COR-L47 (cell line): Measurements from ENCODE around the gene LLGL2.

Source experiments
- DNase-seq: peaks from one replicate; lab custom pipeline; 2025; lab: John Stamatoyannopoulos, UW

Gene LLGL2

GRCh38 chr17:75614006-75614405 is 88.5 kb downstream of the LLGL2 start:
- DNase-seq: no peak

GRCh38 chr17:75614556-75615270 is 89.2 kb downstream of the LLGL2 start:
- no peak for DNase-seq

- DNase-seq: no peak
Observed at GRCh38 chr17:75615301-75615700, 89.8 kb downstream of the LLGL2 start.

GRCh38 chr17:75616521-75617122 is 91.1 kb downstream of the LLGL2 start:
- DNase-seq: no peak

GRCh38 chr17:75617218-75617617 is 91.7 kb downstream of the LLGL2 start:
- no peak for DNase-seq

GRCh38 chr17:75617675-75618074 is 92.2 kb downstream of the LLGL2 start:
- no peak for DNase-seq

GRCh38 chr17:75619506-75620431 is 94.3 kb downstream of the LLGL2 start:
- DNase-seq: peak; percentile 21

- DNase-seq: no peak
Observed at GRCh38 chr17:75621489-75621888, 96.0 kb downstream of the LLGL2 start.

GRCh38 chr17:75622076-75622475 is 96.6 kb downstream of the LLGL2 start:
- DNase-seq: no peak

- no peak for DNase-seq
Observed at GRCh38 chr17:75622771-75623273, 97.3 kb downstream of the LLGL2 start.

GRCh38 chr17:75623386-75623785 is 97.9 kb downstream of the LLGL2 start:
- DNase-seq: no peak

- no peak for DNase-seq
Observed at GRCh38 chr17:75624021-75624420, 98.5 kb downstream of the LLGL2 start.
